Stimulated activated CD8-positive, alpha-beta memory T cell treated with anti-CD3 and anti-CD28 coated beads, Interleukin-12 subunit alpha, Interleukin-12 subunit beta, amount 100 ng/mL, for 1 hour (primary cell): ENCODE results near the gene SIX5.
A peak's percentile ranks its signal among the peaks of the same experiment; 100 is the strongest.
"Not testable (repeated sequence)": the region's sequence is repeated elsewhere in the genome, so short reads cannot be mapped to it uniquely, and the experiment has no call there.

Experiments used
- DNase-seq: peaks from one replicate; pipeline ENCODE4 v3.0.0-alpha.2; 2020; ENCODE audit warnings: low read depth

Gene SIX5

GRCh38 chr19:45754323-45754722 is 14.7 kb downstream of the SIX5 start:
- no peak for DNase-seq

GRCh38 chr19:45753548-45753947 is 15.5 kb downstream of the SIX5 start:
- DNase-seq = no peak

GRCh38 chr19:45752639-45753038 is 16.4 kb downstream of the SIX5 start:
- no peak for DNase-seq

- DNase-seq = not testable (repeated sequence)
Observed at GRCh38 chr19:45751483-45751882, 17.6 kb downstream of the SIX5 start.

- no peak for DNase-seq
Observed at GRCh38 chr19:45747513-45747912, 21.5 kb downstream of the SIX5 start.

GRCh38 chr19:45746866-45747265 is 22.2 kb downstream of the SIX5 start:
- DNase-seq = no peak

- no peak for DNase-seq
Observed at GRCh38 chr19:45745606-45746005, 23.4 kb downstream of the SIX5 start.

GRCh38 chr19:45742969-45743368 is 26.1 kb downstream of the SIX5 start:
- no peak for DNase-seq

- no peak for DNase-seq
Observed at GRCh38 chr19:45739498-45740439, 29.3 kb downstream of the SIX5 start.

GRCh38 chr19:45733160-45733810 is 35.8 kb downstream of the SIX5 start, which contains the start of gene MEIOSIN:
Gene MEIOSIN (plus strand): TSS chr19:45733439. CDS start chr19:45735377, 1,938 bp downstream.
- DNase-seq = no peak

GRCh38 chr19:45730368-45731288 is 38.4 kb downstream of the SIX5 start, which contains the start of gene FBXO46:
Gene FBXO46 (minus strand): TSS chr19:45730896. CDS start chr19:45713495, 17,401 bp downstream.
- peak; percentile 85 for DNase-seq

GRCh38 chr19:45729800-45730290 is 39.2 kb downstream of the SIX5 start:
- DNase-seq = no peak

- not testable (repeated sequence) for DNase-seq
Observed at GRCh38 chr19:45728683-45729082, 40.4 kb downstream of the SIX5 start.

GRCh38 chr19:45720065-45720464 is 49.0 kb downstream of the SIX5 start:
- not testable (repeated sequence) for DNase-seq

GRCh38 chr19:45717983-45718650 is 50.9 kb downstream of the SIX5 start:
- no peak for DNase-seq

- peak; percentile 96 for DNase-seq
Observed at GRCh38 chr19:45717131-45717982, 51.7 kb downstream of the SIX5 start.

- no peak for DNase-seq
Observed at GRCh38 chr19:45716359-45717130, 52.5 kb downstream of the SIX5 start.

GRCh38 chr19:45715139-45715538 is 53.9 kb downstream of the SIX5 start:
- no peak for DNase-seq
